SK-MEL-5 (cell line): ENCODE data around the gene SHF. TPM values are rescaled to one million over a fixed set of nuclear protein-coding genes. Genes with fewer than 3 reads are reported as not detected.

Experiments used
- DNase-seq: peaks from one replicate; pipeline ENCODE4 v3.0.0-alpha.2; 2016; ENCODE audit warnings: low read depth, low spot score
- in situ Hi-C: cut with HindIII; loops from 2 replicates; pipeline ENCODE4 v1.10.0; 2016; ENCODE audit warnings: low sequenced_read_pairs, high pct_unique_total_duplicates, low pct_unique_long_range_greater_than_20kb
- total RNA-seq: library from RNA; depleted of rRNA; stranded (reverse); fragments of >200 nt; shearing (Covaris generic); gene quantifications from 2 replicates; pipeline ENCODE4 v1.2.3, GENCODE V29; 2014

The SHF gene
- total RNA-seq, 1 experiment from 2014 or later = 5.5 TPM

- peak; percentile 88 for DNase-seq
- in situ Hi-C loops = loop anchor here (10.0 kb wide), 1 partner anchor 204 kb away; a partner anchor contains a TSS
Measured at GRCh38 chr15:45200799-45201556, 13.2 kb upstream of the SHF start.

- peak; percentile 96 for DNase-seq
- in situ Hi-C loops = loop anchor here (10.0 kb wide), 1 partner anchor 205 kb away; a partner anchor contains a TSS
Measured at GRCh38 chr15:45200001-45200798, 12.4 kb upstream of the SHF start.

GRCh38 chr15:45199136-45199810 lies 11.5 kb upstream of the SHF start:
- no peak for DNase-seq
- in situ Hi-C loops = no loop called here

GRCh38 chr15:45198337-45199135 lies 10.8 kb upstream of the SHF start:
- DNase-seq = peak; percentile 96
- in situ Hi-C loops = no loop called here

GRCh38 chr15:45197512-45197911 lies 9.7 kb upstream of the SHF start:
- DNase-seq = no peak
- in situ Hi-C loops = no loop called here

GRCh38 chr15:45187578-45187893 lies 230 bp downstream of the SHF start:
- DNase-seq = no peak
- in situ Hi-C loops = no loop called here

- DNase-seq = no peak
- in situ Hi-C loops = no loop called here
Measured at GRCh38 chr15:45186771-45187577, 792 bp downstream of the SHF start.

GRCh38 chr15:45185903-45186770 lies 1.6 kb downstream of the SHF start:
- in situ Hi-C loops = no loop called here
- DNase-seq = no peak

- in situ Hi-C loops = no loop called here
Measured at GRCh38 chr15:45185069-45185779, 2.5 kb downstream of the SHF start.

GRCh38 chr15:45184562-45185041 lies 3.2 kb downstream of the SHF start:
- DNase-seq = no peak
- in situ Hi-C loops = no loop called here

More at GRCh38 chr15:45185069-45185779, 2.5 kb downstream of the SHF start:
- DNase-seq = no peak

- DNase-seq = no peak
- in situ Hi-C loops = no loop called here
Measured at GRCh38 chr15:45183511-45183910, 4.3 kb downstream of the SHF start.

GRCh38 chr15:45182996-45183395 lies 4.8 kb downstream of the SHF start:
- no peak for DNase-seq
- in situ Hi-C loops = no loop called here

GRCh38 chr15:45181491-45182285 lies 6.1 kb downstream of the SHF start:
- in situ Hi-C loops = no loop called here
- no peak for DNase-seq

GRCh38 chr15:45180648-45181436 lies 6.9 kb downstream of the SHF start:
- DNase-seq = no peak
- in situ Hi-C loops = no loop called here
